GM12878 (cell line): ENCODE data around the gene SOX2. TPM values are rescaled to one million over a fixed set of nuclear protein-coding genes. Genes with fewer than 3 reads are reported as not detected.

ENCODE experiments used
- ATAC-seq: fragments of 200-7000 bp; cut with Tn5 transposase; 3 replicates; pipeline ENCODE4 v1.9.1; 2020; ENCODE audit warnings: mild to moderate bottlenecking, moderate library complexity
- BruUV-seq: library from RNA; stranded (reverse); fragments of 400-500 nt; replicated peaks from 2 replicates; lab custom pipeline; 2021; lab: Mats Ljungman, UMichigan
- CTCF ChIA-PET: fragments of 300-600 bp; sonication (Branson Sonifier 250); formaldehyde crosslinking; extraction: SDS; loops from one replicate; lab custom pipeline; 2021; ENCODE audit warnings: inconsistent platforms; lab: Yijun Ruan, JAX
- POLR2A ChIA-PET: fragments of 350-600 bp; formaldehyde crosslinking; extraction: SDS; loops from one replicate; lab custom pipeline; 2021; ENCODE audit warnings: inconsistent platforms; lab: Charles Lee
- RAD21 ChIA-PET: fragments of 300-600 bp; sonication (Branson Sonifier 250); formaldehyde crosslinking; loops from one replicate; lab custom pipeline; 2023; ENCODE audit warnings: antibody characterized with exemption; ENCODE audit not compliant: unreplicated experiment; lab: Charles Lee
- SMC1A ChIA-PET: fragments of 300-600 bp; sonication (Branson Sonifier 250); formaldehyde crosslinking; loops from one replicate; lab custom pipeline; 2023; ENCODE audit not compliant: unreplicated experiment, uncharacterized antibody; lab: Charles Lee
- DNase-seq: peaks from one replicate; pipeline ENCODE4 v3.0.0-alpha.2; 2011; ENCODE audit warnings: low read depth, low spot score
- FAIRE-seq: peaks from 3 replicates; lab custom pipeline; 2011; peaks lifted over from hg19 to GRCh38; lab: Jason Lieb, UNC
- H2AFZ ChIP-seq: 2 replicates; pipeline ENCODE4 v1.6.0; 2011; ENCODE audit warnings: low read depth, low read length, control low read depth; ENCODE audit not compliant: control insufficient read depth
- H3K27ac ChIP-seq: 2 replicates; pipeline ENCODE4 v1.5.1; 2011; ENCODE audit warnings: control low read depth; ENCODE audit not compliant: control insufficient read depth, insufficient read depth
- H3K27me3 ChIP-seq, 2 experiments: replicated peaks in 1 of 2; 2 replicates each; pipeline versions ENCODE4 v1.6.0 to v1.6.1; 2011; ENCODE audit warnings: low read length in 1 of 2; ENCODE audit not compliant: control insufficient read depth in 2 of 2, insufficient read depth in 2 of 2
- H3K36me3 ChIP-seq, 2 experiments: 2 replicates each; pipeline ENCODE4 v1.5.1; 2011; ENCODE audit warnings: low read length in 1 of 2; ENCODE audit not compliant: control insufficient read depth in 2 of 2, insufficient read depth in 2 of 2
- H3K4me1 ChIP-seq: 2 replicates; pipeline ENCODE4 v1.6.1; 2011; ENCODE audit warnings: mild to moderate bottlenecking, low read length, moderate library complexity, mixed read lengths; ENCODE audit not compliant: control insufficient read depth, insufficient read depth
- H3K4me2 ChIP-seq: 2 replicates; pipeline ENCODE4 v1.6.0; 2011; ENCODE audit warnings: control low read depth; ENCODE audit not compliant: control insufficient read depth, insufficient read depth
- H3K4me3 ChIP-seq: fragments of 200-600 bp; sonication (generic); 2 replicates; pipeline ENCODE4 v1.5.1; 2016
- H3K79me2 ChIP-seq: 2 replicates; pipeline ENCODE4 v1.6.0; 2011; ENCODE audit warnings: low read length; ENCODE audit not compliant: control insufficient read depth, insufficient read depth
- H3K9ac ChIP-seq: 2 replicates; pipeline ENCODE4 v1.8.0; 2011; ENCODE audit warnings: low read length, control low read depth, mixed read lengths; ENCODE audit not compliant: control insufficient read depth, insufficient read depth
- H3K9me3 ChIP-seq: replicated peaks from 3 replicates; pipeline ENCODE4 v1.5.1; 2011; ENCODE audit warnings: mild to moderate bottlenecking, low read length; ENCODE audit not compliant: control insufficient read depth, insufficient read depth
- H4K20me1 ChIP-seq: 2 replicates; pipeline ENCODE4 v1.6.0; 2011; ENCODE audit not compliant: control insufficient read depth, insufficient read depth
- CBX5 ChIP-seq: sonication (generic); IDR thresholded peaks from 2 replicates; pipeline ENCODE4 v1.6.1; 2016; ENCODE audit warnings: low read depth, moderate library complexity, mild to moderate bottlenecking, inconsistent platforms
- CREB1 ChIP-seq: IDR thresholded peaks from 2 replicates; pipeline ENCODE4 v1.6.1; 2012; ENCODE audit warnings: low read depth, mild to moderate bottlenecking, inconsistent platforms
- FOS ChIP-seq: IDR thresholded peaks from 3 replicates; pipeline ENCODE4 v1.6.1; 2011; ENCODE audit warnings: borderline replicate concordance; ENCODE audit not compliant: insufficient read length; ENCODE audit errors: extremely low read depth
- GABPA ChIP-seq: IDR thresholded peaks from 2 replicates; pipeline ENCODE4 v1.6.1; 2014; ENCODE audit warnings: antibody characterized with exemption, low read depth, mild to moderate bottlenecking, inconsistent platforms
- HDGF ChIP-seq: fragments of 450-650 bp; IDR thresholded peaks from 2 replicates; pipeline ENCODE4 v1.6.1; 2016; ENCODE audit warnings: antibody characterized with exemption
- IKZF1 ChIP-seq: fragments of 450-650 bp; conservative IDR thresholded peaks from 2 replicates; pipeline ENCODE4 v1.6.1; 2017; ENCODE audit warnings: antibody characterized with exemption, mild to moderate bottlenecking
- ZBED1 ChIP-seq: IDR thresholded peaks from 2 replicates; pipeline ENCODE4 v1.6.1; 2016; ENCODE audit warnings: borderline replicate concordance
- ZNF384 ChIP-seq: IDR thresholded peaks from 2 replicates; pipeline ENCODE4 v1.6.1; 2012; ENCODE audit warnings: low read depth, mild to moderate bottlenecking, low read length, improper control_type of control experiment, borderline replicate concordance
- WGBS: methylation state at CpG from one replicate; pipeline ENCODE4 v1.1.6; 2016; ENCODE audit warnings: low lambda C conversion rate; ENCODE audit not compliant: insufficient replicate concordance, insufficient coverage; ENCODE audit errors: missing lambda C conversion rate; 5-methylcytosine and 5-hydroxymethylcytosine counted together
- in situ Hi-C: fragments of 300-500 bp; cut with MboI; formaldehyde crosslinking; loops from 9 replicates; pipeline ENCODE4 v1.14.3; 2018; ENCODE audit warnings: mixed read lengths
- intact Hi-C: fragments of 100-400 bp; cut with micrococcal nuclease; formaldehyde crosslinking; loops from one replicate; pipeline ENCODE4 v1.14.2; 2022; ENCODE audit not compliant: unreplicated experiment
- polyA plus RNA-seq, 11 experiments: library from polyadenylated mRNA; depleted of rRNA in 4 of 11; unstranded in 6 of 11; stranded (reverse) in 5 of 11; fragments of >200 nt; fragmentation: Nextera tagmentation in 4 of 11; fragmentation: Illumina TruSeq in 1 of 11; extraction: Ambion mirVana in 4 of 11; extraction: Trizol in 1 of 11; gene quantifications; 1 replicate in 1 of 11; 2 replicates in 10 of 11; pipeline versions ENCODE4 v1.2.1 to v1.2.3, GENCODE V29; 2011 to 2016; ENCODE audit warnings: inconsistent platforms in 2 of 11, missing spikeins in 2 of 11, low read depth in 1 of 11
- total RNA-seq, 4 experiments: library from RNA; depleted of rRNA in 3 of 4; stranded (reverse); fragments of >200 nt in 3 of 4; fragmentation: Illumina TruSeq in 1 of 4; extraction: Trizol in 1 of 4; gene quantifications; 2 replicates each; pipeline versions ENCODE4 v1.2.1 to v1.2.3, GENCODE V29; 2013 to 2021
- TF ChIP-seq, protein P1 (sequence below): fragments of 450-650 bp; IDR thresholded peaks from 2 replicates; pipeline ENCODE4 v1.6.1; 2017; ENCODE audit warnings: antibody characterized with exemption, mild to moderate bottlenecking, moderate library complexity
- TF ChIP-seq, protein P2 (sequence below): fragments of 450-650 bp; IDR thresholded peaks from 2 replicates; pipeline ENCODE4 v1.6.1; 2016; ENCODE audit warnings: mild to moderate bottlenecking
- TF ChIP-seq, protein P3 (sequence below): fragments of 450-650 bp; formaldehyde crosslinking; IDR thresholded peaks from 2 replicates; pipeline ENCODE4 v1.4.0; 2022; ENCODE audit warnings: mild to moderate bottlenecking, moderate library complexity

Gene SOX2
- total and polyA plus RNA-seq, 10 of the 15 experiments (the other 5 are each of a cell fraction or from before 2014, with no cell fraction given): 0.06 to 0.10 (median 0.07) TPM; not detected in 6

DNA sequence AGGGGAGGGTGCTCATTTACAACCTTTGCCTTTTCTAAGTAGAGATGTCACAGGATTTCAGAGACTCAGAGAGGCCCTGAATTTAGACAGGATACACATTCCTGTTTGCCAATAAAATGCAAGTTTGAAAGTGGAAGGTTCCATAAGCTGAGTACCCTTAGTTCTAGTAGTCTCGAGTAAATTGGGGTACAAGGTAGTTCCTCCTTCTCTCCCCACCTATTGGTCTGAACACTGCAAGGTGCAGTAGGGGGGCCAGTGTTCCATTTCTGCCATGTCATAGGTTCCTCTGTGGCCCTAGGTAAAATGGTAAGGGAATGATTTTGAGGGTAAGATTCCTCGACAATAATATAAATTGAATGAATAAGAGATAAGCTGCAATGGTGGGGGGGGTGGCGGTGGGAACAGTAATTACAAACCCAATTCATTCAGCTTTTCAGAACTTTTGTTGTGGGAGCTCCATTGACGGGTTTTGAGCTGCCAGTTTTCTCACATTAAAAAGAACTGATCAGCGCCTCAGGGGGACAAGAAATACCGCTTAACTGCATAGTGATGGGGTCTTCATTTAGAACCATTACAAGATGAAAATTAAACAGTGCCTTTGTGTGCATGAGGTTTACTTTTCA, 5.9 kb downstream of the SOX2 start:
- intact Hi-C loops: no loop called here
- no peak overlapping the region for H3K27ac ChIP-seq

DNA sequence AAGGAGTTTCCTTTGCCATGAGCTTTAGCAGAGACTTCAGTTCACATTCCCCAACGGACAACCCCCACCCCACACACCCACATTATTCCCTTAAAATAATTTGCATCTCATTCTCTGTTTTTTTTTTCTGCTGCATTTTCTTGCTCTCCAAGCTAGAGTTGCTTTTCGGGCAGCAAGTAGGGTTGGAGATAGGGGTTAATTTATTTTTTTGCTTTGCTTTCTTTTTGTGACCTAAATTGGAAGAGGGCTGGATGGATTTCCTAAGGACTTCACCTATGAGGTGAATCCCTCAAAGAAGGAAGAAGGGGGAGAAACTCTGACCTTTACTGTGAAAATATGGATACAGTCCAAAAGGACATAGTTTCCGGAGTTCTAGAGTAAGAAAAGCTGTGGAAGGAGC, 6.6 kb downstream of the SOX2 start:
- Histone ChIP-seq H2AFZ (no peak overlapping the region), H3K4me2 (no peak overlapping the region), H3K27me3 (peaks cover 9 to 33% of the 10 kb centered on the region in 2 experiments), H3K4me3 (no peak overlapping the region), H3K4me1 (no peaks in the 10 kb centered on the region), H3K9me3 (no peaks in the 10 kb centered on the region), H3K36me3 (no peaks in the 10 kb centered on the region), H3K9ac (no peak overlapping the region), H3K79me2 (no peaks in the 10 kb centered on the region), H4K20me1 (no peaks in the 10 kb centered on the region), H3K27ac (no peak overlapping the region)
- DNase-seq (no peak), ATAC-seq (no peak), FAIRE-seq (no peak)
- intact Hi-C loops (no loop called here), in situ Hi-C loops (no loop called here)
- RAD21 ChIA-PET: no interaction called here
- SMC1A ChIA-PET: interaction anchor here (0.6 kb wide), 1 partner anchor 909 kb away, joined by 3 read pairs; no protein-coding TSS in a partner anchor
- no TSS peak for BruUV-seq
- WGBS: 0% methylated on average over 3 of the region's 3 CpGs
- POLR2A ChIA-PET: no interaction called here
- CTCF ChIA-PET: interaction anchor here (1.4 to 1.9 kb wide), 2 partner anchors 9 to 17 kb away, joined by 6 read pairs; no protein-coding TSS in a partner anchor
- TF ChIP-seq HDGF: no peak
- TF ChIP-seq, protein P1, sequence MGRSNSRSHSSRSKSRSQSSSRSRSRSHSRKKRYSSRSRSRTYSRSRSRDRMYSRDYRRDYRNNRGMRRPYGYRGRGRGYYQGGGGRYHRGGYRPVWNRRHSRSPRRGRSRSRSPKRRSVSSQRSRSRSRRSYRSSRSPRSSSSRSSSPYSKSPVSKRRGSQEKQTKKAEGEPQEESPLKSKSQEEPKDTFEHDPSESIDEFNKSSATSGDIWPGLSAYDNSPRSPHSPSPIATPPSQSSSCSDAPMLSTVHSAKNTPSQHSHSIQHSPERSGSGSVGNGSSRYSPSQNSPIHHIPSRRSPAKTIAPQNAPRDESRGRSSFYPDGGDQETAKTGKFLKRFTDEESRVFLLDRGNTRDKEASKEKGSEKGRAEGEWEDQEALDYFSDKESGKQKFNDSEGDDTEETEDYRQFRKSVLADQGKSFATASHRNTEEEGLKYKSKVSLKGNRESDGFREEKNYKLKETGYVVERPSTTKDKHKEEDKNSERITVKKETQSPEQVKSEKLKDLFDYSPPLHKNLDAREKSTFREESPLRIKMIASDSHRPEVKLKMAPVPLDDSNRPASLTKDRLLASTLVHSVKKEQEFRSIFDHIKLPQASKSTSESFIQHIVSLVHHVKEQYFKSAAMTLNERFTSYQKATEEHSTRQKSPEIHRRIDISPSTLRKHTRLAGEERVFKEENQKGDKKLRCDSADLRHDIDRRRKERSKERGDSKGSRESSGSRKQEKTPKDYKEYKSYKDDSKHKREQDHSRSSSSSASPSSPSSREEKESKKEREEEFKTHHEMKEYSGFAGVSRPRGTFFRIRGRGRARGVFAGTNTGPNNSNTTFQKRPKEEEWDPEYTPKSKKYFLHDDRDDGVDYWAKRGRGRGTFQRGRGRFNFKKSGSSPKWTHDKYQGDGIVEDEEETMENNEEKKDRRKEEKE: no peak
- TF ChIP-seq CREB1: no peak
- TF ChIP-seq, protein P2, sequence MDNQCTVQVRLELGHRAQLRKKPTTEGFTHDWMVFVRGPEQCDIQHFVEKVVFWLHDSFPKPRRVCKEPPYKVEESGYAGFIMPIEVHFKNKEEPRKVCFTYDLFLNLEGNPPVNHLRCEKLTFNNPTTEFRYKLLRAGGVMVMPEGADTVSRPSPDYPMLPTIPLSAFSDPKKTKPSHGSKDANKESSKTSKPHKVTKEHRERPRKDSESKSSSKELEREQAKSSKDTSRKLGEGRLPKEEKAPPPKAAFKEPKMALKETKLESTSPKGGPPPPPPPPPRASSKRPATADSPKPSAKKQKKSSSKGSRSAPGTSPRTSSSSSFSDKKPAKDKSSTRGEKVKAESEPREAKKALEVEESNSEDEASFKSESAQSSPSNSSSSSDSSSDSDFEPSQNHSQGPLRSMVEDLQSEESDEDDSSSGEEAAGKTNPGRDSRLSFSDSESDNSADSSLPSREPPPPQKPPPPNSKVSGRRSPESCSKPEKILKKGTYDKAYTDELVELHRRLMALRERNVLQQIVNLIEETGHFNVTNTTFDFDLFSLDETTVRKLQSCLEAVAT: no peak
- TF ChIP-seq, protein P3, sequence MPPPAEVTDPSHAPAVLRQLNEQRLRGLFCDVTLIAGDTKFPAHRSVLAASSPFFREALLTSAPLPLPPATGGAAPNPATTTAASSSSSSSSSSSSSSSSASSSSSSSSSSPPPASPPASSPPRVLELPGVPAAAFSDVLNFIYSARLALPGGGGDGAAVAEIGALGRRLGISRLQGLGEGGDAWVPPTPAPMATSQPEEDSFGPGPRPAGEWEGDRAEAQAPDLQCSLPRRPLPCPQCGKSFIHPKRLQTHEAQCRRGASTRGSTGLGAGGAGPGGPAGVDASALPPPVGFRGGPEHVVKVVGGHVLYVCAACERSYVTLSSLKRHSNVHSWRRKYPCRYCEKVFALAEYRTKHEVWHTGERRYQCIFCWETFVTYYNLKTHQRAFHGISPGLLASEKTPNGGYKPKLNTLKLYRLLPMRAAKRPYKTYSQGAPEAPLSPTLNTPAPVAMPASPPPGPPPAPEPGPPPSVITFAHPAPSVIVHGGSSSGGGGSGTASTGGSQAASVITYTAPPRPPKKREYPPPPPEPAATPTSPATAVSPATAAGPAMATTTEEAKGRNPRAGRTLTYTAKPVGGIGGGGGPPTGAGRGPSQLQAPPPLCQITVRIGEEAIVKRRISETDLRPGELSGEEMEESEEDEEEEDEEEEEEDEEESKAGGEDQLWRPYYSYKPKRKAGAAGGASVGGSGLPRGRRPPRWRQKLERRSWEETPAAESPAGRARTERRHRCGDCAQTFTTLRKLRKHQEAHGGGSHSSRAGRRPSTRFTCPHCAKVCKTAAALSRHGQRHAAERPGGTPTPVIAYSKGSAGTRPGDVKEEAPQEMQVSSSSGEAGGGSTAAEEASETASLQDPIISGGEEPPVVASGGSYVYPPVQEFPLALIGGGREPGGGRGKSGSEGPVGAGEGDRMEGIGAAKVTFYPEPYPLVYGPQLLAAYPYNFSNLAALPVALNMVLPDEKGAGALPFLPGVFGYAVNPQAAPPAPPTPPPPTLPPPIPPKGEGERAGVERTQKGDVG (CRISPR knock-in tag): no peak
- no peak for TF ChIP-seq GABPA
- no peak for TF ChIP-seq ZNF384

More for the DNA sequence above, 5.9 kb downstream of the SOX2 start:
- WGBS: 11% methylated on average over 6 of the region's 6 CpGs
- Histone ChIP-seq H3K4me1 (no peaks in the 10 kb centered on the region), H3K9ac (no peak overlapping the region), H4K20me1 (no peaks in the 10 kb centered on the region), H3K79me2 (no peaks in the 10 kb centered on the region), H3K27me3 (peaks cover 10 to 33% of the 10 kb centered on the region in 2 experiments), H3K4me2 (no peak overlapping the region), H3K9me3 (no peaks in the 10 kb centered on the region), H2AFZ (no peak overlapping the region), H3K4me3 (no peak overlapping the region), H3K36me3 (no peaks in the 10 kb centered on the region)
- CTCF ChIA-PET: interaction anchor here (1.4 to 1.9 kb wide), 2 partner anchors 8 to 17 kb away, joined by 6 read pairs; no protein-coding TSS in a partner anchor
- ATAC-seq: no peak
- POLR2A ChIA-PET: no interaction called here
- no peak for FAIRE-seq
- DNase-seq: no peak
- TF ChIP-seq IKZF1 (no peak), FOS (no peak), ZBED1 (no peak), CBX5 (no peak)
- RAD21 ChIA-PET: no interaction called here
- SMC1A ChIA-PET: interaction anchor here (0.5 to 0.6 kb wide), 2 partner anchors 394 to 910 kb away, joined by 3 read pairs; no protein-coding TSS in a partner anchor
- no TSS peak for BruUV-seq
- in situ Hi-C loops: no loop called here
